GM18909 (cell line): ENCODE measurements around the gene KRTAP5-9.
"Not testable (repeated sequence)": the region's sequence is repeated elsewhere in the genome, so short reads cannot be mapped to it uniquely, and the experiment has no call there.

Experiments used
- ATAC-seq: cut with Tn5 transposase; IDR thresholded peaks from one replicate; pipeline ENCODE4 v1.9.1; 2021; ENCODE audit warnings: mild to moderate bottlenecking; ENCODE audit not compliant: unreplicated experiment, poor library complexity

Gene KRTAP5-9

DNA sequence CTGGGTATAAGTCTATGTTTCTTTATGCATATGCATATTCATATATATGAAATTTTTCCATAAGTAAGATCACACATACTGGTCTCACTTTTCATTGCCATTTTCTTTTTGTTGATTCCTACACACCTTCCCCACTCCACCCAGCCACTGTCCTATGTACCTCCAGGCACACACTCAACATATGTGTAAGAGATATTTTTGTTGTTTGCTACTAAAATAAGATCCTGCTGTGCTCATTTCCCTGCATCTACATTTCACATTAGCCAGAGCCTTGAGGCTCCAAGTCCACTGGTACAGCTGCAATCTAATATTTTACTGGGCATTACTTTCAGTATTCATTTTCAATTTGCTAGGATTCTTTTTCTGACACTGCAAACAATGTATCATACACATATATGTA is 9.0 kb downstream of the KRTAP5-9 start:
- ATAC-seq: no peak

DNA sequence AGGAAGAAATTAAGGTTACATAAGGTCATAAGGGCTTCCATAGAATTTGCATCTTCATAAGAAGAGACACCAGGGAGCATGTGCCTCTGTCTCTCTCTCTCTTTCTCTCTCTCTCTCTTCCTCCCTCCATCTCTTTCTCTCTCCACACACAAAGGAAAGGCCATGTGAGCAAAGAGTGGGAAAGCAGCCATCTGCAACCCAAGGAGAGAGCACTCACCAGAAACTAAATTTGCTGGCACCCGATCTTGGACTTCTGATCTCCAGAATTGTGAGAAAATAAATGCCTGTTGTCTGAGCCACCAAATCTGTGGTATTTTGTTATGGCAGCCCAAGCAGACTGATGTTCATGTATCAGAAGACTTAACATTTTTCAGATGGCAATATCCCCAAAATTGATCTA is 10.8 kb downstream of the KRTAP5-9 start:
- no peak for ATAC-seq

DNA sequence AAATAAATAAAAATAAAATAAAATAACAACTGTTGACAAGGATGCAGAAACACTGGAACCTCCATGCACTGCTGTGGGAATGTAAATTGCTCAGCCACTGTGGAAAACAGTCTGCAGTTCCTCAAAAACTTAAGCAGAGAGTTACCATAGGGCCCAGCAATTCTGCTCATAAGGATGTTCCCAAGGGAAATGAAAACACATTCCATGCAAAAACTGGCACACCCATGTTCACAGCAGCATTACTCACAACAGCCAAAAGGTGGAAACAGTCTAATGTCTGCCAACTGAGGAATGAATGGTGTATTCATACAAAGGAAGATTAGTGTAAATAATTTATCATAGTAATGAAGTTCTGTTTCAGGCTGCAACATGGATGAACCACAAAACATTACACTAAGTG is 13.9 kb downstream of the KRTAP5-9 start:
- no peak for ATAC-seq

DNA sequence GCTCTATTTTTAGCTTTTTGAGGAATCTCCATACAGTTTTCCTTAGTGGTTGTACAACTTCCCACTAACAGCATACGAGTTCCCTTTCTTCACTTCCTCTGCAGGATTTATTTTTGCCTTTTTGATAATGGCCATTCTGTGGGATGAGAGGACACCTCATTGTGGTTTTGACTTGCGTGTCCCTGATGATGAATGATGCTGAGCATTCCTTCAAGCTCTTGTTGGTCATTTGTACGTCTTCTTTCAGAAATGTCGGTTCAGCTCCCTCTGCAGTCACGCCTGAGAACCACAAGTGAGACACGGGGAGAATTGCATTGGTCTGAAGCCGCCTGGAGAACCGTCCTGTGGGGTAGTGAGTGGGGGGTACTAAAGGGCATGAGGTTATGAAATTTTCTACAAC is 15.2 kb downstream of the KRTAP5-9 start:
- no peak for ATAC-seq

- ATAC-seq: no peak
These were observed 16.2 kb downstream of the KRTAP5-9 start for GRCh38 chr11:71564430-71564829.

- ATAC-seq: no peak
These were observed 17.0 kb downstream of the KRTAP5-9 start, which contains the start of gene KRTAP5-10 for GRCh38 chr11:71565263-71565662. Gene KRTAP5-10 (plus strand): TSS chr11:71565563. CDS start chr11:71565588, 25 bp downstream.

- no peak for ATAC-seq
These were observed 17.9 kb downstream of the KRTAP5-9 start for GRCh38 chr11:71566081-71566620.

- not testable (repeated sequence) for ATAC-seq
These were observed 18.7 kb downstream of the KRTAP5-9 start for GRCh38 chr11:71566626-71567599.

DNA sequence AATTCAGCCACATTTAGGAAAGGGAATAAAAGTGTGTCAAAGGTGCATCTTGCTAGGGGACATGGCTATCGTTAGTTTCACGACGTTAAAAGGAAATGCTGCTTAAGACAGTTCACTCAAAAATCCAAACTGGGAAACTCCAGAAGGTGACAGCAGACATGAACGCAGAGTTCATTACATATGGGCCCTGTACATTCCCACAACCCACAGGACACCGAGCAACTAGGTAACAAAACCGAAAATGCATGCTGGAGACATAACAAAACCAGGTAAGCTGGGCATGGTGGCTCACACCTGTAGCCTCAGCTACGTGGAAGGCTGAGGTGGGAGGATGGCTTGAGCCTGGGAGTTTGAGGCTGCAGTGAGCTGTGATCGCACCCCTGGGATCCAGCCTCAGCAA is 19.4 kb downstream of the KRTAP5-9 start:
- ATAC-seq: not testable (repeated sequence)

- no peak for ATAC-seq
These were observed 20.6 kb downstream of the KRTAP5-9 start for GRCh38 chr11:71568704-71569349.

DNA sequence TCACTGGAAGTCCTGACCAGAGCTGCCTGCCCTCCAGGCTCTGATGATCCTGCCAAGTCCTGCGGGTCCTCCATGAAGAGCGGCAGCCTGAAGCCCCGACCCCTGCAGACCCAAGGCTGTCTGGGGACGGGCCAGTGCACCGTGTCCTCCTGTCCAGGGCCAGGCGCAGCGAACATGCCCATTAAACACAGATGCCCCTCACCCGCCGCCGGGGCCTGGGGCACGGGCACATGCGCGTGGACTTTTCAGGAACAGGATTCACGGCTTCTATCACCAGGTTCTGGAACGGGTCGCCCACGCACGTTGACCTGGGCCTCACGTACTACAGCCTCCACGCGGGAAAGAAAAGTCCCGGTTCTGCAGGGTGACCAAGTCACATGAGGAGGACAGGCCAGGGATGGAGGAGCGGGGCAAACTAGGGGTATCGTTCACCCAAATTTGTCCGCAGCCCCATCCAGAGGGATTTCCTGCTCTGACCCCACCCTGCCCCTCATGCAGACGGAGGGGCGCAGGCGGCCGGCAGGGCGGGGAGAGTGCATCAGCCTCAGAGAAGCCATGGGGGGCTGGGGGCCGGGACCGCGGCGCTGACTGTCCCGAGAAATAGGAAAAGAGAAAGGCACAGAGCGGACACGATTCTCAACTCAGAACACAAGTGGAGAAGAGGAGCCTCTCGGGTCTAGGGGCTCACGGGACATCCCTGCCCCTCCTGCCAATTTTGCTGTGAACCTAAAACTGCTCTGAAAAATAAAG is 23.1 kb downstream of the KRTAP5-9 start:
- ATAC-seq: not testable (repeated sequence)

DNA sequence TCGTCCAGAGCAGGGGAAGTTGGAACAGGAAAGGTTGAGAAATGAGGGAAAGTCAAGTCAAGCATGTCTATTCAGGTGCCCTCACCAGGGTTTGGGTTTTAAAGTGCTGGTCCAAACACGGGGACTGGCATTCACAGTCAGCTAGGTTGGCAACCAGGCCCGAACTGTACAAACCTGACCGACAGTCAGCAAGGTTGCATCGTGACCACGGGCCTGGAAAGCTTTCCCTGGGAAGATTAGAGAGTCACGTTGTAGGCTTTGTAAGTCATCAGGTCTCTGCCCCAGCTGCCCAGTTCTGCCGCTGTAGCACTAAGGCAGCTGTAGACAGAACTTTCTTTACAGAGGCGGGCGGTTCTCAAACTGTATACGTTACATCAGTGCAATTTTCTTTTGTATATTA is 24.6 kb downstream of the KRTAP5-9 start:
- ATAC-seq: no peak

- no peak for ATAC-seq
These were observed 26.2 kb downstream of the KRTAP5-9 start for GRCh38 chr11:71574418-71574817.

GRCh38 chr11:71575723-71576424 is 27.7 kb downstream of the KRTAP5-9 start:
- ATAC-seq: no peak

- not testable (repeated sequence) for ATAC-seq
These were observed 28.7 kb downstream of the KRTAP5-9 start for GRCh38 chr11:71576688-71577465.

DNA sequence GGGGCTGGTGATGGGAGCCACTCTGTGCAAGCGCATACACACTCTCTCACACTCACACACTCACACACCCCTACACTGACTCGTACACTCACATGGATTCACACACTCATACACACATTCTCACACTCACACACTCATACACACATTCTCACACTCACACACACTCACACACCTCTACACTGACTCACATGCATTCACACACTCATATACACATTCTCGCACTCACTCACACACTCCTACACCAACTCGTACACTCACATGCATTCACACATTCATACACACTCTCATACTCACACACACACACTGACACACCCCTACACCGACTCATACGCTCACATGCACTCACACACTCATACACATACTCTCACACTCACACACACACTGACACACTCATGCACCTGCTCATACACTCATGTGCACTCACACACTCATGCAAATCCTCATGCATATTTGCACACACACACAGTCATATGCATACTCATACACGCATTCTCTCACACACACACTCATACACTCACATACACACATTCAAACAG is 29.3 kb downstream of the KRTAP5-9 start:
- ATAC-seq: no peak

- not testable (repeated sequence) for ATAC-seq
These were observed 31.3 kb downstream of the KRTAP5-9 start for GRCh38 chr11:71579513-71579912.

DNA sequence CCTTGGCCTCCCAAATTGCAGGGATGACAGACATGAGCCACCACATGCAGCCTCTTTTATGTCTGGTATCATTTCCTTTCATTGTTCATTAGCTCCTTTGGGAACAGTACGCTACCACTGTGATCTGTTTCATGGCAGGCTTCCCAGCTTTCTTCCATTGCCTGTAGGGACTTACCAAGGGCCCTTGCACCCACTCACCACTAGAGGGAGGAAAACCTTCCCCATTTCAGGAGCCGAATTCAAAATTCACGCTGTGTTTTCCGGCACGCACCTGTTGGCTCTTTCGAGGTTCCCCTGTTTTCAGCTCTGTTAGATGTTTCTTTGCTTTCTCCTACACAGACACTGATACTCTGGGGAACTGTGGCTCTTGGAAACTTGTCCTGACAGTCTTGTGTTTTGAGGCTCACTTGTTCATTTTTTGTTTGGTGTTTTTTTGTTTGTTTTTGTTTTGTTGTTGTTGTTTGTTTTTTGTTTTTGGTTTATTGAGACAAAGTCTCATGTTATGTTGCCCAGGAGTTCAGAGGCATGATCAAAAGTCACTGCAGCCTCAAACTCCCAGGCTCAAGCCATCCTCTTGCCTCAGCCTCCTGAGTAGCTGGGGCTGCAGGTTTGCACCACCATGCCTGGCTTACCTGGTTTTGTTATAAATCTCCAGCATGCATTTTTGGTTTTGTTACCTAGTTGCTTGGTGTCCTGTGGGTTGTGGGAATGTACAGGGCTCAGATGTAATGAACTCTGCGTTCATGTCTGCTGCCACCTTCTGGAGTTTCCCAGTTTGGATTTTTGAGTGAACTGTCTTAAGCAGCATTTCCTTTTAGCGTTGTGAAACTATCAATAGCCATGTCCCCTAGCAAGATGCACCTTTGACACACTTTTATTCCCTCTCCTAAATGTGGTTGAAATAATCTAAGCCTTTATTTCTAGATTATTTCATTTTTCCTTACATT is 32.1 kb downstream of the KRTAP5-9 start:
- no peak for ATAC-seq
